BJ (cell line): Measurements from ENCODE around the gene PARK7. TPM values are rescaled to one million over a fixed set of nuclear protein-coding genes. Genes with fewer than 3 reads are reported as not detected.

Experiments used
- CTCF ChIA-PET: fragments of 350-600 bp; formaldehyde crosslinking; extraction: SDS; loops from one replicate; lab custom pipeline; 2021; ENCODE audit warnings: antibody characterized with exemption, inconsistent platforms; lab: Yijun Ruan, JAX
- POLR2A ChIA-PET: fragments of 300-600 bp; sonication (Branson Sonifier 250); formaldehyde crosslinking; extraction: SDS; loops from one replicate; lab custom pipeline; 2021; ENCODE audit warnings: antibody characterized with exemption; lab: Charles Lee
- DNase-seq: peaks from one replicate; pipeline ENCODE4 v3.0.0-alpha.2; 2011; ENCODE audit warnings: low read depth
- H3K27me3 ChIP-seq: 2 replicates; pipeline ENCODE4 v1.6.0; 2011; ENCODE audit warnings: low read length; ENCODE audit not compliant: control insufficient read depth, insufficient read depth
- H3K36me3 ChIP-seq: 2 replicates; pipeline ENCODE4 v1.5.1; 2011; ENCODE audit warnings: low read length; ENCODE audit not compliant: control insufficient read depth, insufficient read depth
- H3K4me3 ChIP-seq: 2 replicates; pipeline ENCODE4 v1.5.1; 2011; ENCODE audit warnings: low read depth, mild to moderate bottlenecking, control low read depth, low read length
- polyA plus RNA-seq: library from polyadenylated mRNA; depleted of rRNA; stranded (reverse); fragments of >200 nt; gene quantifications from 2 replicates; pipeline ENCODE4 v1.2.3, GENCODE V29; 2011
- TF ChIP-seq, protein P1 (sequence below): IDR thresholded peaks from 2 replicates; pipeline ENCODE4 v1.5.1; 2011; ENCODE audit warnings: low read depth, mild to moderate bottlenecking, control low read depth, inconsistent platforms, low read length, moderate library complexity; ENCODE audit not compliant: insufficient read depth

Gene PARK7
- polyA plus RNA-seq, 1 experiment = 242 TPM

DNA sequence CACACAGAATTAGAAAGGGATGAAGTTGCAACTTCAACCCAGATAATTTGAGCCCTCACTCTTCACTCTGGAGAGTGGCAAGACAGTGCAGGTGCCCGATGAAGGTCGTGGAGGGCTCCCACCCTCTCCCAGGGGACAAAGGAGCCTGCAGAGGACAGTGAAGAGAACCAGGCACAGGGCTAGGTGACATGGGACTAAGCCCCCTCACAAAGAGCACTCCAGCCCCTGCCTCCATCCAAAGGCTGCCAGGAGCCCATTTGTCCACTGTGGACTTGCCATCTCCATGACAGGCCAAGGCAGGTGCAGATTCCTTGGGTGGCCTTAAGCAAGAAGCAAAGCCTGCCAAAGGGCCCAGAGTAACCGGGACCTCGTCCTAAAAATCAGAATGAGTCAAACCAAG lies 49.5 kb downstream of the PARK7 start:
- CTCF ChIA-PET = interaction anchor here (9.2 kb wide), 1 partner anchor 305 kb away, joined by 114 read pairs; the partner anchor contains the start of gene SLC45A1
- no peak overlapping the region for H3K4me3 ChIP-seq
- no peak for DNase-seq
- H3K27me3 ChIP-seq = no peaks in the 10 kb centered on the region
- TF ChIP-seq, protein P1, sequence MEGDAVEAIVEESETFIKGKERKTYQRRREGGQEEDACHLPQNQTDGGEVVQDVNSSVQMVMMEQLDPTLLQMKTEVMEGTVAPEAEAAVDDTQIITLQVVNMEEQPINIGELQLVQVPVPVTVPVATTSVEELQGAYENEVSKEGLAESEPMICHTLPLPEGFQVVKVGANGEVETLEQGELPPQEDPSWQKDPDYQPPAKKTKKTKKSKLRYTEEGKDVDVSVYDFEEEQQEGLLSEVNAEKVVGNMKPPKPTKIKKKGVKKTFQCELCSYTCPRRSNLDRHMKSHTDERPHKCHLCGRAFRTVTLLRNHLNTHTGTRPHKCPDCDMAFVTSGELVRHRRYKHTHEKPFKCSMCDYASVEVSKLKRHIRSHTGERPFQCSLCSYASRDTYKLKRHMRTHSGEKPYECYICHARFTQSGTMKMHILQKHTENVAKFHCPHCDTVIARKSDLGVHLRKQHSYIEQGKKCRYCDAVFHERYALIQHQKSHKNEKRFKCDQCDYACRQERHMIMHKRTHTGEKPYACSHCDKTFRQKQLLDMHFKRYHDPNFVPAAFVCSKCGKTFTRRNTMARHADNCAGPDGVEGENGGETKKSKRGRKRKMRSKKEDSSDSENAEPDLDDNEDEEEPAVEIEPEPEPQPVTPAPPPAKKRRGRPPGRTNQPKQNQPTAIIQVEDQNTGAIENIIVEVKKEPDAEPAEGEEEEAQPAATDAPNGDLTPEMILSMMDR = no peak
- POLR2A ChIA-PET = interaction anchor here (0.6 to 0.7 kb wide), 2 partner anchors 50 to 194 kb away, joined by 3 to 4 read pairs; no protein-coding TSS in a partner anchor
- H3K36me3 ChIP-seq = peaks cover 23% of the 10 kb centered on the region

DNA sequence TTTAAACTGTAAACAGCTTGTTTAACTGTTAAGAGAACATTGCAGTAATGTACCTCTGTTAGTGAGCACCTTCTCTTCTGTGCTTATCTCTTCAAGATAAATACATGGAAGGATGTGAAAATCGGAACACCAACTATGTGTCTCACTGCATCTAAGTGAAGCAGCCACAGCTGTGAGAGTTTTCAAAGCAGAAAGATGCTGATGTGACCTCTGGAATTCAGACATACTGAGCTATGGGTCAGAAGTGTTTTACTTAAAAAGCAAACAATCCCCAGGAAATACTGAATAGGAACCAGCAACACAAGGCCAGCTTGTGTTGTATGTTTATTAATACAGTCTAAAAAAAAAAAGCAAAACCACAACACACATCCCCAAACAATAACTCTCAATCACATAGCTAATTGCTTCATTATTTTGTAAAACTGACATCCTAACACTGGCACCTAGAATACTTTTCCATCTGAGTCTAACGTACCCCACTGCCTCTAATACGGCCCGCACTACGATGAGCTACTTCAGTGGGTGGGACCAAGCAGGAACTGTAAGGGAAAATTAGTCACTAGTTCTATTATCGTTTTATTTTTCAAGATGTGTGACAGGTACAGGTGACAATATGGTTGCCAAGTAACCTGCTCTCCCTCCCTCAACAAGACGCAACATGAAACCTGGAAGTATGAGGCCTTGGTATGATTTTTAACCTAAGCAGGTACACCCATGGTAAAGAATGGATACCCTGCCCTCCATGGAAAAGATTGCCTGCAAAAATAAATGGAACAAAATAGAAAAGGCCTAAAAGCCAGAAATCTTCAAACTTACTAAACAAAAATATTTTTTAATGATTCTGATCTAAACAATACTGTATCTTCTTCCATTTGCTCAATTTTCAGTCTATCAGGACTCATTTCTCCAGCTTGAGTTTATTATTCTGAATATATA lies 50.7 kb downstream of the PARK7 start:
- Histone ChIP-seq H3K4me3 (no peak overlapping the region), H3K27me3 (no peaks in the 10 kb centered on the region), H3K36me3 (peaks cover 23% of the 10 kb centered on the region)
- CTCF ChIA-PET = interaction anchor here (0.5 to 9.3 kb wide), 6 partner anchors 28 to 337 kb away, joined by 3 to 114 read pairs (median 16); partner anchors contain the start of gene SLC45A1
- TF ChIP-seq, protein P1 = no peak
- POLR2A ChIA-PET = interaction anchor here (0.6 to 0.7 kb wide), 2 partner anchors 51 to 707 kb away, joined by 3 to 4 read pairs; no protein-coding TSS in a partner anchor
- DNase-seq = no peak

DNA sequence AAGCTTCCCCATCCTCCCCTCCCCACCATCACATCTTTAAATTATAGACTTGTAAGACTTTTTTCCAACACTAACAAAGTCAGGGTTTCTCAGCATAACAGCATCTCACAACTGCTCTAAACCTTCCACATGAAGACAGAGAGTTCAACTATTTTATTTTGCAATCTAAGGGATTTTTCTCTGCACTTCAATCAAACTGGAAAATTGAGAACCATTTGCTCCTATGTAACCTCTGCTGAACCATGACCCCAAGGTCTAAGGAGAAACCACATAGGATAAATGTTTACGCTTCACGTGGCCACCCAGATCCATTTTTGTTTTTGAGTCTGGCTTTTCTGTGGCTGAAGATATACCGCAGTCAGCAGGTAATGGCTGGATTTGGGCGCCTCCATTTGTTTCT lies 51.4 kb downstream of the PARK7 start:
- H3K36me3 ChIP-seq = peaks cover 23% of the 10 kb centered on the region
- CTCF ChIA-PET = interaction anchor here (0.5 to 9.3 kb wide), 4 partner anchors 29 to 691 kb away, joined by 3 to 114 read pairs (median 54); partner anchors contain the start of gene SLC45A1
- TF ChIP-seq, protein P1 = no peak
- no peak overlapping the region for H3K4me3 ChIP-seq
- H3K27me3 ChIP-seq = no peaks in the 10 kb centered on the region
- POLR2A ChIA-PET = no interaction called here
- no peak for DNase-seq

DNA sequence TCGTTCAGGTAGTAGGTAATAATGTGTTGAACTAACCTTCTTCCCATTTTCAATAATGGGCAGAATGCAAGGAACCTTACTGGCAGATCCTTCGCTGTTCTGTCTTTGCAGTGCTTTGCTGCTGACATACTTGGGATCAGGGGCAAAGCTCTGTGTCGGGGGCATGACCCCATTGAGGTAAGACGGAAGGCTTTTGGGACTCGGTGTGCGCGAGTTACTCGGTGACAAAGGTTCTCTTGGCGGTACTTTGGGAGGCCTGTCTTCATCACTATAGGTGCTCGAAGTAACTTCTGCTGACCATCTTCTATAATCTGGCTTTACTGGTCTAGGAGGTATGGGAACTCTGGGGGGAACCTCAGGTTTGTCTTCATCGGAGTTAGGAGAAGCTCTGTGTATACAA lies 51.9 kb downstream of the PARK7 start:
- POLR2A ChIA-PET = no interaction called here
- TF ChIP-seq, protein P1 = no peak
- H3K36me3 ChIP-seq = peaks cover 23% of the 10 kb centered on the region
- H3K27me3 ChIP-seq = no peaks in the 10 kb centered on the region
- CTCF ChIA-PET = interaction anchor here (0.5 to 9.3 kb wide), 5 partner anchors 13 to 690 kb away, joined by 3 to 114 read pairs (median 29); partner anchors contain the start of genes ERRFI1 and SLC45A1
- DNase-seq = no peak
- H3K4me3 ChIP-seq = no peak overlapping the region

DNA sequence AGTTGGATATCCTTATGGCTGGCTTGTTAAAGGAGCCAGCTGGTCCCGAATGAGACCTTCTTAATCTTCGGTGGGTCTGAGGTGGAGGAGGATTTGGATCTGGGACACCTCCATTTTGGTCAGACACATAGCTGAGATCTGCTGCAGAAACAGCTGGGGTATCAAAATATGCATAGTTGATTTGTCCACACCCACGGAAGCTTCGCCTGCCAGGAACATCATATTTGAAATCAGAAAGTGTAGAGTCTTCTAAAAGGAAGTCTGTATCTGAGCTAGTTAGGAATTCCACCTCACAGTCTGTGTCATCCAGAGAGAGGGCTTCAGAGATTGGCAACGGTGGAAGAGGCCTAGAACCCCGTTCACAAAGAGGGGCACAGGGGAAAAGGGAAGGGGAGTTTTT lies 52.3 kb downstream of the PARK7 start:
- TF ChIP-seq, protein P1 = no peak
- no peaks in the 10 kb centered on the region for H3K27me3 ChIP-seq
- ChIA-PET CTCF (interaction anchor here (0.5 to 9.3 kb wide), 9 partner anchors 12 to 690 kb away, joined by 3 to 114 read pairs (median 11); partner anchors contain the start of genes ERRFI1 and SLC45A1), POLR2A (no interaction called here)
- no peak overlapping the region for H3K4me3 ChIP-seq
- H3K36me3 ChIP-seq = peaks cover 23% of the 10 kb centered on the region
- no peak for DNase-seq
